Endothelial cell of umbilical vein (primary cell): ENCODE measurements around the gene BEST2. TPM values are rescaled to one million over a fixed set of nuclear protein-coding genes. Genes with fewer than 3 reads are reported as not detected.
"Not testable (repeated sequence)": the region's sequence is repeated elsewhere in the genome, so short reads cannot be mapped to it uniquely, and the experiment has no call there.

Experiments used
- BruUV-seq: library from RNA; stranded (reverse); fragments of 400-500 nt; replicated peaks from 2 replicates; lab custom pipeline; 2021; lab: Mats Ljungman, UMichigan
- CTCF ChIA-PET: fragments of 300-600, 350-600 bp; sonication (Branson Sonifier 250); formaldehyde crosslinking; loops from one replicate; lab custom pipeline; 2021; ENCODE audit warnings: antibody characterized with exemption, inconsistent platforms; lab: Charles Lee
- POLR2A ChIA-PET: fragments of 300-600, 350-600 bp; sonication (Branson Sonifier 250); formaldehyde crosslinking; loops from one replicate; lab custom pipeline; 2021; ENCODE audit warnings: antibody characterized with exemption, inconsistent platforms; lab: Charles Lee
- DNase-seq: peaks from one replicate; pipeline ENCODE4 v3.0.0-alpha.2; 2011; ENCODE audit warnings: low read depth, low spot score
- FAIRE-seq: peaks from 2 replicates; lab custom pipeline; 2011; peaks lifted over from hg19 to GRCh38; lab: Jason Lieb, UNC
- H2AFZ ChIP-seq: 2 replicates; pipeline ENCODE4 v1.6.0; 2012; ENCODE audit warnings: low read depth, low read length, control low read depth, inconsistent platforms
- H3K27ac ChIP-seq: 2 replicates; pipeline ENCODE4 v1.5.1; 2011; ENCODE audit warnings: low read depth, mild to moderate bottlenecking, control low read depth, low read length, moderate library complexity; ENCODE audit not compliant: insufficient read depth
- H3K27me3 ChIP-seq, 2 experiments: 2 replicates each; pipeline versions ENCODE4 v1.6.0 to v1.6.1; 2011; ENCODE audit warnings: low read length in 2 of 2, mixed read lengths in 1 of 2; ENCODE audit not compliant: control insufficient read depth in 2 of 2, insufficient read depth in 2 of 2
- H3K36me3 ChIP-seq, 2 experiments: 2 replicates in 1 of 2; 3 replicates in 1 of 2; pipeline ENCODE4 v1.5.1; 2011; ENCODE audit warnings: low read length in 2 of 2, mild to moderate bottlenecking in 1 of 2, moderate library complexity in 1 of 2; ENCODE audit not compliant: control insufficient read depth in 2 of 2, insufficient read depth in 2 of 2; ENCODE audit errors: extremely low read depth in 1 of 2
- H3K4me1 ChIP-seq: 3 replicates; pipeline ENCODE4 v1.5.1; 2011; ENCODE audit warnings: mild to moderate bottlenecking, low read length; ENCODE audit not compliant: control insufficient read depth, insufficient read depth; ENCODE audit errors: extremely low read depth
- H3K4me2 ChIP-seq: 2 replicates; pipeline ENCODE4 v1.6.1; 2011; ENCODE audit warnings: low read length, control low read depth, mixed read lengths; ENCODE audit not compliant: insufficient read depth
- H3K4me3 ChIP-seq, 3 experiments: fragments of 200-600 bp in 1 of 3; sonication (generic), shearing (Covaris generic) in 1 of 3; replicated peaks in 1 of 3; 2 replicates each; pipeline ENCODE4 v1.5.1; 2011 to 2016; ENCODE audit warnings: control low read depth in 3 of 3, low read length in 3 of 3, mild to moderate bottlenecking in 2 of 3, inconsistent platforms in 1 of 3, low read depth in 1 of 3, moderate library complexity in 1 of 3; ENCODE audit not compliant: insufficient read depth in 1 of 3
- H3K79me2 ChIP-seq: 2 replicates; pipeline ENCODE4 v1.6.0; 2012; ENCODE audit warnings: low read length, inconsistent platforms; ENCODE audit not compliant: control insufficient read depth, insufficient read depth
- H3K9ac ChIP-seq: replicated peaks from 2 replicates; pipeline ENCODE3; 2011; ENCODE audit warnings: low read length, control low read depth; ENCODE audit not compliant: insufficient read depth; ENCODE audit errors: extremely low read depth
- H3K9me1 ChIP-seq: replicated peaks from 3 replicates; pipeline ENCODE4 v1.6.0; 2011; ENCODE audit warnings: mild to moderate bottlenecking, low read length; ENCODE audit not compliant: control insufficient read depth, insufficient read depth; ENCODE audit errors: extremely low read depth
- H3K9me3 ChIP-seq: replicated peaks from 2 replicates; pipeline ENCODE4 v1.5.1; 2012; ENCODE audit warnings: low read length, inconsistent platforms; ENCODE audit not compliant: control insufficient read depth, insufficient read depth
- H4K20me1 ChIP-seq: replicated peaks from 2 replicates; pipeline ENCODE3; 2011; ENCODE audit warnings: mild to moderate bottlenecking, low read length; ENCODE audit not compliant: control insufficient read depth, insufficient read depth; ENCODE audit errors: extremely low read depth
- EZH2 ChIP-seq: IDR thresholded peaks from 2 replicates; pipeline ENCODE4 v1.6.1; 2012; ENCODE audit warnings: borderline replicate concordance, low read depth, mild to moderate bottlenecking, moderate library complexity, low read length, inconsistent platforms; ENCODE audit not compliant: severe bottlenecking
- FOS ChIP-seq: IDR thresholded peaks from 2 replicates; pipeline ENCODE4 v1.6.1; 2011; ENCODE audit warnings: mild to moderate bottlenecking, low read length, moderate library complexity, borderline replicate concordance; ENCODE audit not compliant: insufficient read depth
- GATA2 ChIP-seq: IDR thresholded peaks from 2 replicates; pipeline ENCODE4 v1.7.0; 2011; ENCODE audit warnings: low read depth, mild to moderate bottlenecking, moderate library complexity, mixed read lengths, low read length; ENCODE audit not compliant: insufficient read length, insufficient read depth
- JUN ChIP-seq: IDR thresholded peaks from 2 replicates; pipeline ENCODE4 v1.6.1; 2011; ENCODE audit warnings: borderline replicate concordance, low read depth; ENCODE audit not compliant: insufficient read length, insufficient read depth
- MYC ChIP-seq: IDR thresholded peaks from one replicate; pipeline ENCODE4 v1.6.1; 2011; ENCODE audit warnings: mild to moderate bottlenecking, low read depth, low read length
- POLR2A ChIP-seq: IDR thresholded peaks from 2 replicates; pipeline ENCODE4 v1.6.1; 2012; ENCODE audit warnings: low read depth, mild to moderate bottlenecking, control low read depth, low read length
- POLR2AphosphoS5 ChIP-seq: IDR thresholded peaks from 2 replicates; pipeline ENCODE4 v1.6.1; 2012; ENCODE audit warnings: low read depth, mild to moderate bottlenecking, control low read depth, low read length, moderate library complexity; ENCODE audit not compliant: insufficient read depth
- dilution Hi-C: fragments of 300-500 bp; cut with MboI; formaldehyde crosslinking; loops from one replicate; pipeline ENCODE4 v1.15.0; 2019; ENCODE audit warnings: low sequenced_read_pairs; ENCODE audit not compliant: extremely low pct_ligation_motif_present
- intact Hi-C: fragments of 100-400 bp; cut with micrococcal nuclease; formaldehyde crosslinking; loops from one replicate; pipeline ENCODE4 v1.10.0; 2022
- polyA plus RNA-seq, 4 experiments: library from polyadenylated mRNA; depleted of rRNA in 3 of 4; stranded (reverse) in 3 of 4; unstranded in 1 of 4; fragments of >200 nt; gene quantifications; 2 replicates each; pipeline versions ENCODE4 v1.2.1 to v1.2.3, GENCODE V29; 2011 to 2012; ENCODE audit warnings: missing spikeins in 1 of 4
- total RNA-seq: library from RNA; stranded (reverse); gene quantifications from 2 replicates; pipeline ENCODE4 v1.2.3, GENCODE V29; 2021
- TF ChIP-seq, protein P1 (sequence below), 2 donors: IDR thresholded peaks; 1 replicate in 1 of 2; 2 replicates in 1 of 2; pipeline ENCODE4 v1.5.1; 2011; ENCODE audit warnings: low read length in 2 of 2, mild to moderate bottlenecking in 2 of 2, moderate library complexity in 2 of 2, control low read depth in 1 of 2, inconsistent platforms in 1 of 2, low read depth in 1 of 2; ENCODE audit not compliant: insufficient read depth in 1 of 2; ENCODE audit errors: extremely low read depth in 1 of 2
- TF ChIP-seq, protein P2 (sequence below): IDR thresholded peaks from 2 replicates; pipeline ENCODE4 v1.6.1; 2011; ENCODE audit not compliant: insufficient read depth, insufficient read length

BEST2 gene
- total and polyA plus RNA-seq, 2 donors (not counting 3 experiments of a cell fraction or from before 2014, with no cell fraction given) = not detected

DNA sequence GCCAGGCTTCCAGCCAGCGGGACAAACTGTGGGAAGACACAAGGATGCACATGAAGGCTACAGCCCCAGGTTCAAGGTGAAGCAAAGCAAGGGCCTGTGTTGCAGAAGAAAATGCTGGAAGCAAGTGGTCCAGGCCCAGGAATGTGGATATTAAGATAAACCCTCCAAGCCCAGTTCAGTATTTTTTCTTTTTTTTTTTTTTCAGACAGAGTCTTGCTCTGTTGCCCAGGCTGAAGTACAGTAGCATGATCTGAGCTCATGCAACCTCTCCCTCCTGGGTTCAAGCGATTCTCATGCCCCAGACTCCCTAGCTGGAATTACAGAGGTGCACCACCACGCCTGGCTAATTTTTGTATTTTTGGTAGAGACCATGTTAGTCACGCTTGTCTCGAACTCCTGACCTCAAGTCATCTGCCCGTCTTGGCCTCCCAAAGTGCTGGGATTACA, 45.6 kb downstream of the BEST2 start:
- H3K27me3 ChIP-seq = no peaks in the 10 kb centered on the region
- intact Hi-C loops = loop anchor here (2.0 kb wide), 2 partner anchors 80 to 116 kb away; partner anchors contain the start of gene DHPS
- FAIRE-seq (no peak), DNase-seq (no peak)
- no peak overlapping the region for H3K4me2 ChIP-seq
- BruUV-seq = no TSS peak
- TF ChIP-seq, protein P1, sequence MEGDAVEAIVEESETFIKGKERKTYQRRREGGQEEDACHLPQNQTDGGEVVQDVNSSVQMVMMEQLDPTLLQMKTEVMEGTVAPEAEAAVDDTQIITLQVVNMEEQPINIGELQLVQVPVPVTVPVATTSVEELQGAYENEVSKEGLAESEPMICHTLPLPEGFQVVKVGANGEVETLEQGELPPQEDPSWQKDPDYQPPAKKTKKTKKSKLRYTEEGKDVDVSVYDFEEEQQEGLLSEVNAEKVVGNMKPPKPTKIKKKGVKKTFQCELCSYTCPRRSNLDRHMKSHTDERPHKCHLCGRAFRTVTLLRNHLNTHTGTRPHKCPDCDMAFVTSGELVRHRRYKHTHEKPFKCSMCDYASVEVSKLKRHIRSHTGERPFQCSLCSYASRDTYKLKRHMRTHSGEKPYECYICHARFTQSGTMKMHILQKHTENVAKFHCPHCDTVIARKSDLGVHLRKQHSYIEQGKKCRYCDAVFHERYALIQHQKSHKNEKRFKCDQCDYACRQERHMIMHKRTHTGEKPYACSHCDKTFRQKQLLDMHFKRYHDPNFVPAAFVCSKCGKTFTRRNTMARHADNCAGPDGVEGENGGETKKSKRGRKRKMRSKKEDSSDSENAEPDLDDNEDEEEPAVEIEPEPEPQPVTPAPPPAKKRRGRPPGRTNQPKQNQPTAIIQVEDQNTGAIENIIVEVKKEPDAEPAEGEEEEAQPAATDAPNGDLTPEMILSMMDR (IDR thresholded peaks at IDR 0.05; ENCODE audit: extremely low read depth in 1 of 2, insufficient read depth in 1 of 2, low read depth in 1 of 2, low read length in 2 of 2) = no peak
- TF ChIP-seq, protein P2, sequence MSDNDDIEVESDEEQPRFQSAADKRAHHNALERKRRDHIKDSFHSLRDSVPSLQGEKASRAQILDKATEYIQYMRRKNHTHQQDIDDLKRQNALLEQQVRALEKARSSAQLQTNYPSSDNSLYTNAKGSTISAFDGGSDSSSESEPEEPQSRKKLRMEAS = no peak
- TF ChIP-seq FOS = no peak
- no peak for TF ChIP-seq POLR2AphosphoS5
- TF ChIP-seq MYC = no peak
- no peak for TF ChIP-seq POLR2A
- TF ChIP-seq EZH2 = no peak
- TF ChIP-seq JUN = no peak
- no peak for TF ChIP-seq GATA2
- dilution Hi-C loops = no loop called here
- H3K27ac ChIP-seq = no peak overlapping the region
- no peak overlapping the region for H3K4me3 ChIP-seq
- H4K20me1 ChIP-seq = no peaks in the 10 kb centered on the region
- no peak overlapping the region for H2AFZ ChIP-seq
- H3K9me1 ChIP-seq = no peaks in the 10 kb centered on the region
- H3K9me3 ChIP-seq = no peaks in the 10 kb centered on the region
- POLR2A ChIA-PET = interaction anchor here (1.1 to 1.4 kb wide), 2 partner anchors 19 to 31 kb away, joined by 4 read pairs; no protein-coding TSS in a partner anchor
- H3K79me2 ChIP-seq = peaks cover 23% of the 10 kb centered on the region
- no peak overlapping the region for H3K9ac ChIP-seq
- H3K36me3 ChIP-seq = peaks cover 0 to 12% of the 10 kb centered on the region in 2 experiments
- H3K4me1 ChIP-seq = peaks cover 21% of the 10 kb centered on the region
- CTCF ChIA-PET = interaction anchor here (0.6 to 13.8 kb wide), 6 partner anchors 15 to 82 kb away, joined by 3 to 524 read pairs (median 22); partner anchors contain the start of gene HOOK2

DNA sequence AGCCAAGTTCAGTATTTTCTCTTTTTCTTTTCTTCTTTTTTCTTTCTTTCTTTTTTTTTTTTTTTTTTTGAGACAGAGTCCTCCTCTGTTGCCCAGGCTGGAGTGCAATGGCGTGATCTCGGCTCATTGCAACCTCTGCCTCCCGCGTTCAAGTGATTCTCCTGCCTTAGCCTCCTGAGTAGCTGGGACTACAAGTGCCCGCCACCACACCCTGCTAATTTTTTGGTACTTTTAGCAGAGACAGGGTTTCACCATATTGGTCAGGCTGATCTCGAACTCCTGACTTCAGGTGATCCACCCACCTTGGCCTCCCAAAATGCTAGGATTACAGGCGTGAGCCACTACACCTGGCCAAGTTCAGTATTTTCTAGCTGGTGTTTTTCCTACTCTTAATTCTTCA, 46.0 kb downstream of the BEST2 start:
- intact Hi-C loops = loop anchor here (2.0 kb wide), 2 partner anchors 81 to 117 kb away; partner anchors contain the start of gene DHPS
- BruUV-seq, H3K9me3 ChIP-seq, H4K20me1 ChIP-seq, H2AFZ ChIP-seq, H3K9me1 ChIP-seq, H3K4me2 ChIP-seq, DNase-seq, FAIRE-seq, dilution Hi-C loops, H3K4me3 ChIP-seq, H3K27me3 ChIP-seq, H3K9ac ChIP-seq, H3K27ac ChIP-seq: not testable (repeated sequence)
- Histone ChIP-seq H3K79me2 (peaks cover 18% of the 10 kb centered on the region), H3K4me1 (peaks cover 23% of the 10 kb centered on the region), H3K36me3 (peaks cover 0 to 12% of the 10 kb centered on the region in 2 experiments)
- ChIA-PET POLR2A (interaction anchor here (1.1 to 1.4 kb wide), 2 partner anchors 19 to 31 kb away, joined by 4 read pairs; no protein-coding TSS in a partner anchor), CTCF (interaction anchor here (0.6 to 13.8 kb wide), 5 partner anchors 21 to 82 kb away, joined by 3 to 524 read pairs (median 30); partner anchors contain the start of gene HOOK2)
